Measurements from ENCODE around the gene AK3.

Gene AK3

GRCh38 chr9:4721736-4722135 is 19.3 kb downstream of the AK3 start:
- no peaks in the 10 kb centered on the region for H3K27me3 ChIP-seq (ENCODE audit: low read length)
- H3F3A ChIP-seq (ENCODE audit: insufficient read depth) = no peaks in the 10 kb centered on the region; the same call in 1 of the 2 replicates
- H3K79me2 ChIP-seq (ENCODE audit: insufficient read depth, low read length) = peaks cover 33% of the 10 kb centered on the region; the same call in 1 of the 2 replicates
- no peaks in the 10 kb centered on the region for H3K9me3 ChIP-seq (ENCODE audit: insufficient read depth, low read length)
- H3K4me3 ChIP-seq (ENCODE audit: insufficient read depth, low read length, poor library complexity, severe bottlenecking) = no peak overlapping the region
- no peak overlapping the region for H2AFZ ChIP-seq (ENCODE audit: low read depth, low read length, severe bottlenecking)
- H3K9ac ChIP-seq (ENCODE audit: low read length) = no peak overlapping the region
- H3K9me2 ChIP-seq (replicated peaks; ENCODE audit: insufficient read depth, low read length) = no peaks in the 10 kb centered on the region
- TF ChIP-seq EZH2phosphoT487 (conservative IDR thresholded peaks at IDR 0.05; ENCODE audit: low read length) = no peak
- TF ChIP-seq CTCF (IDR thresholded peaks at IDR 0.05; ENCODE audit: insufficient read depth, low read length, poor library complexity, severe bottlenecking) = no peak
- H4K20me1 ChIP-seq (ENCODE audit: low read depth, low read length) = 0 out of 2 replicates have a peak, but pooled peaks cover 4% of the 10 kb centered on the region
- H3K36me3 ChIP-seq (ENCODE audit: low read length) = peaks cover 19% of the 10 kb centered on the region
- no peak overlapping the region for H3K4me2 ChIP-seq (ENCODE audit: low read depth, low read length, poor library complexity, severe bottlenecking)
- H3K27ac ChIP-seq (ENCODE audit: low read depth, low read length) = no peak overlapping the region

- peaks cover 30% of the 10 kb centered on the region for H3K36me3 ChIP-seq (ENCODE audit: low read length)
- no peaks in the 10 kb centered on the region for H3K9me2 ChIP-seq (replicated peaks; ENCODE audit: insufficient read depth, low read length)
- H3F3A ChIP-seq (ENCODE audit: insufficient read depth) = no peaks in the 10 kb centered on the region; the same call in 1 of the 2 replicates
- no peaks in the 10 kb centered on the region for H3K9me3 ChIP-seq (ENCODE audit: insufficient read depth, low read length)
- H3K79me2 ChIP-seq (ENCODE audit: insufficient read depth, low read length) = peaks cover 9% of the 10 kb centered on the region; the same call in 1 of the 2 replicates
- H3K27ac ChIP-seq (ENCODE audit: low read depth, low read length) = no peak overlapping the region
- 0 out of 2 replicates have a peak, but pooled peaks cover 4% of the 10 kb centered on the region for H4K20me1 ChIP-seq (ENCODE audit: low read depth, low read length)
- H3K9ac ChIP-seq (ENCODE audit: low read length) = no peak overlapping the region
- H3K4me3 ChIP-seq (ENCODE audit: insufficient read depth, low read length, poor library complexity, severe bottlenecking) = no peak overlapping the region
- TF ChIP-seq CTCF (IDR thresholded peaks at IDR 0.05; ENCODE audit: insufficient read depth, low read length, poor library complexity, severe bottlenecking) (no peak), EZH2phosphoT487 (conservative IDR thresholded peaks at IDR 0.05; ENCODE audit: low read length) (no peak)
- no peaks in the 10 kb centered on the region for H3K27me3 ChIP-seq (ENCODE audit: low read length)
- no peak overlapping the region for H3K4me2 ChIP-seq (ENCODE audit: low read depth, low read length, poor library complexity, severe bottlenecking)
- H2AFZ ChIP-seq (ENCODE audit: low read depth, low read length, severe bottlenecking) = no peak overlapping the region
Observed at GRCh38 chr9:4718911-4719310, 22.1 kb downstream of the AK3 start.

GRCh38 chr9:4717815-4718214 is 23.2 kb downstream of the AK3 start:
- TF ChIP-seq CTCF (IDR thresholded peaks at IDR 0.05; ENCODE audit: insufficient read depth, low read length, poor library complexity, severe bottlenecking) (no peak), EZH2phosphoT487 (conservative IDR thresholded peaks at IDR 0.05; ENCODE audit: low read length) (no peak)
- Histone ChIP-seq H2AFZ (ENCODE audit: low read depth, low read length, severe bottlenecking) (no peak overlapping the region), H3F3A (ENCODE audit: insufficient read depth) (no peaks in the 10 kb centered on the region), H3K27ac (ENCODE audit: low read depth, low read length) (no peak overlapping the region), H3K27me3 (ENCODE audit: low read length) (no peaks in the 10 kb centered on the region), H3K9me2 (replicated peaks; ENCODE audit: insufficient read depth, low read length) (no peaks in the 10 kb centered on the region), H4K20me1 (ENCODE audit: low read depth, low read length) (no peaks in the 10 kb centered on the region), H3K36me3 (ENCODE audit: low read length) (peaks cover 30% of the 10 kb centered on the region), H3K79me2 (ENCODE audit: insufficient read depth, low read length) (0 out of 2 replicates have a peak, but pooled peaks cover 6% of the 10 kb centered on the region), H3K4me2 (ENCODE audit: low read depth, low read length, poor library complexity, severe bottlenecking) (no peak overlapping the region), H3K9me3 (ENCODE audit: insufficient read depth, low read length) (no peaks in the 10 kb centered on the region), H3K9ac (ENCODE audit: low read length) (no peak overlapping the region), H3K4me3 (ENCODE audit: insufficient read depth, low read length, poor library complexity, severe bottlenecking) (no peak overlapping the region)
